ENCODE measurements around the gene DDIT4.

DNA sequence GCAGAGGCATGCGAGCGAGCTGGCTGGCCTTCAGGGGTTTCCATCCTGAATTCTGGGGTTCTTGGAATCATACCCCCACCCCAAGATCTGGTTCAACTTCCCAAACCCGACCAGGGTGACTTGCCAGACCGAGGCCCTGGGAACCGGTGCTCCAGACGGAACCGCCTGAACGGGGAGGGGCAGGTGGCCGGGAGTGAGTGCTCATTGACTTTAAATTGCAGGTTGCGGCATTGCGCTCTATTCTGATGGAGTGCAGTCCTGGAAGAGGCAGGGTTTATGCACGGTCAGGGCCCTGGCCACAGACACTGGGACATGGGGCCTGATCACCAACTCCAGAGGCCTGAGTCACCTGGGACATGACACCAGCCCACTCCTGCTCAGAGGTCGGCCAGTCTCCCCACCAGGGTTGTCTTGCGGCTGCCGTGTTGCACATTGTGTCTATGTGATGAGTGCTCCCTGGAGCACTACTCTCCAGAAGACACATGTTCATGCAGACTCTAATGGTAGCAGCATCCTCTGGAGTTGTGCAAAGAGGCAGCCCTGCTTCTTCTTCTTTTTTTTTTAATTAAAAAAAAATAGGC lies 5.8 kb upstream of the DDIT4 start:
- no peak for TF ChIP-seq GATA2 (IDR thresholded peaks at IDR 0.05; ENCODE audit: low read depth, low read length)
- no peak for TF ChIP-seq GATA3 (IDR thresholded peaks at IDR 0.05; ENCODE audit: low read depth, low read length)
